Activated T-helper 9 cell treated with anti-CD3 and anti-CD28 coated beads, Interleukin-2, amount 50 U/mL, for 16 hours (primary cell): ENCODE results near the gene CCDC177.

Experiments
- DNase-seq: peaks from one replicate; pipeline ENCODE4 v3.0.0-alpha.2; 2020; ENCODE audit warnings: low read depth

Gene CCDC177

GRCh38 chr14:69574263-69574953, at the start of gene CCDC177:
Gene CCDC177 (minus strand): TSS chr14:69574871. CDS start chr14:69573622, 1,249 bp downstream.
- DNase-seq = peak; percentile 65

DNA sequence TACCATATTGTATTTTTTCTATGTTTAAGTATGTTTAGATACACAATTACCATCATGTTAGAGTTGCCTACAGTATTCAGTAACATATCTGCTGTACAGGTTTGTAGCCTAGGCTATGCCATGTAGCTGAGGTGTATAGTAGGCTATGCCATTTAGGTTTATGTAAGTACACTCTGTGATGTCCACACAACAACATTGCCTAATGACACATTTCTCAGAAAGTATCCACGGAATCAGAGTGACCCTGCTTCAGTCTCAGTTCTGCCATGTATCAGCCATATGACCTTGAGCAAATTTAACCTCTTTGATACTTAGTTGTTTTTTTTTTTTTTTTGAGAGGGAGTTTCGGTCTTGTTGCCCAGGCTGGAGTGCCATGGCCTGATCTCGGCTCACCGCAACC, 49.5 kb upstream of the CCDC177 start:
- no peak for DNase-seq

GRCh38 chr14:69620981-69621380, 46.3 kb upstream of the CCDC177 start:
- no peak for DNase-seq

- DNase-seq = no peak
These were observed 45.5 kb upstream of the CCDC177 start for GRCh38 chr14:69620211-69620611.

- no peak for DNase-seq
These were observed 44.3 kb upstream of the CCDC177 start for GRCh38 chr14:69619012-69619411.

DNA sequence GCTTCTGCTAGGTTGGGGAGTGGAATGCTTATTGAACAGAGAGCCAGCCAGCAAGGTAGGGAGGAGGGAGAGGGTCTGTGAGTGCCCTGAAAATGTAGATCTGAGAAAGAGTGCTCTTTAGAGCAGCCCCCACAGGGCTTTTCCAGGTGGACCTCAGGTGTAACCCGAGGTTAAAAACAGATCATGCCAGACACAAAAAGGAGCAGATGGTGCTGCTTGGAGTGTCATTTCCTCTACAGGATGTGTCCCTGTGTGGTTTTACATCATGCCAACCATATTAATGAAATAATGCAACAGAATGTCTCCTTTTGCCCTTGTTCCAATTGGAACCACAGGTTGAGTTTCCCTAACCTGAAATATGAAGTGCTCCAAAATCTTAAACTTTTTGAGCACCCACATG, 43.1 kb upstream of the CCDC177 start:
- no peak for DNase-seq

DNA sequence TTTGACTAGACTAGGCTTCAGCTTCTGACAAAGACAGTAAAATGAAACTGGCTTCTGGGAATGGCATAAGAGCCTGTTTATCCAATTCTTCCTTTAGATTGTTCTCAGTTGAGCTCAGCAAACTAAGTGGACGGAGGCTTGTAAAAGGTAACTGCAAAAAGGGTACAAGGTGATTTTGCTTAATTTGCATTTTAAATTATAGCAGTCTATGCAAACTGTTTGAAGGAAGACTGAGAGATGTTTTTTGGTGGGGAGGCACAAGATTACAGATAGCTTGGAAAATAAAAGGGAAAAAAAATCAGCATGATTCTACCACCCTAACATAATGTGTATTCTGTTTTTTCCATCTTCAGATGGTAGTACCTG, 41.7 kb upstream of the CCDC177 start:
- DNase-seq = no peak

DNA sequence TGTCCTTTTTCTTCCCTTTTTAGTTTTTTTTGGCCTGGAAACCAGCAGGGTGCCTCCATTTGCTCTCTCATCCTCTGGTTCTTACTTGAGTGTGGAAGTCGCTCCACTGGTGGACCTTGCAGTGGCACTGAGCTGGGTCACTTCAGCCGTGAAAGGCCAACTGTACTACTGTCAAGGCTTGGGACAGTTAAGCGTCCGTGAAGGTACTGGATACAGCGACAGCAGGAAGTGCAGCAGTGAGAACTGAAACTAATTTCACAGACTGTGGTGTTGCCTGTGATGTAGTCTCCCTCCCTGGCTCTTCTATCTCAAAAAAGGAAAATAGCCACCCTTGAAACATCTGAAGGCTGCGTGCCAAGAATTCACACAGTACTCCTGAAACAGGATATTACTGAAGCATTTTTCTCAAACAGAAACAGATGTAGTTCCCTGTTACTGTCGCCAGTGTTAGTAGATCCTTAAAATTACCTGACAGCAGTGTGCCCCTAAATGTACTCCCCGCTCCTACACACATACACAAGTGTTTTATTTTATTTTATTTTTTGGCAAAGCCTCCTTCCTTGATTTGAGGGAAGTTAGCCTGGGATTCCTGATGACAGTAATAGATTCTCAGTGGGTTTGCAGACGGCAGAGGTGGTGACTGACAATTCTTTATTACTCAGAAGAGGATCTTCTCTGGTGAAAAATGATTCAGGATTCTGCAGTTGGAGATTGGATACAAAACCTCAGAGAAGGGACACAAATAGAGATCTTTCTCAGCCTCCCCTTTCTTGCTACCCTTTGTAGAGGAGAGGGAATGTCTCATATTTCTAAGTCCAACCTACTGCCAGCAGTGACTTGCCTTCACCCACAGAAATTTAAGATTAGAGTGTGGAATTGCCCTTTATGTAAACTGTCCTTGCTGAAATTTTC, 41.1 kb upstream of the CCDC177 start:
- DNase-seq = no peak

DNA sequence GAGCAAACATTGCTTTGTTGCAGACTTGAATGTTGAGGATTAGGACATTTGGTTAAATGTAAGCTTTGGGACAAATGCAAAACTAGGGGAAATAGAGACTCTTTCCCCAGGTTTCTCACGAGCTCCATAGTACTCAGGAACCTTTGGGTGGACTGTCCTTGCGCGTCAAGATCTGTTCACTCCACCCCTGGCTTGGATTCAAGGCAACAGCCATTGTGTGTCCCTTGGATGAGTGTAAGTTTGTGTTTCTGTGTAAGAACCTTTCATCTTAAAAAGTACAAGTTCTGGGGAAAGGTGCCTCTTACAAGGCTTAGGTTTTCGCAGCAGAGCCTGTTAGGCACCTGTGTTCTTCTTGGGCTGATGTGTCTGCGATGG, 40.4 kb upstream of the CCDC177 start:
- DNase-seq = no peak

DNA sequence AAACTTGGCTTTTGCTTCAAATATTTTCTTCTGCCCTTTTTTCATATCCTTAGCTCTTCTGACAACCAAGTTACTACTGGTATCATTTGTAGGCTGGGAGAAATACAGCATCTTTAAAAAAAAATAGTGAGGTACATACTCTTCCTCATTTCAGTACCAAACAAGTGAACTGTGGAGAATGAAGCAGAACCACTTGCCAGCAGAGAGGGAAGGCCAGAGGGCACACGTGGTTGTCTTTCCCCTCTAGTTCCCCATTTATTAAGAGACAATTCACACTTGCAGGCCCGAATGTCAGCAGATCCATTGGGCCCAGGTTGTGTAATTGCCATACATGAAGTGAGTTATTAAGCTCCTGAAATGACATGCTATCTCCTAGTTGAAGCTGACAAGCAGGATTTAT, 39.9 kb upstream of the CCDC177 start:
- DNase-seq = no peak

DNA sequence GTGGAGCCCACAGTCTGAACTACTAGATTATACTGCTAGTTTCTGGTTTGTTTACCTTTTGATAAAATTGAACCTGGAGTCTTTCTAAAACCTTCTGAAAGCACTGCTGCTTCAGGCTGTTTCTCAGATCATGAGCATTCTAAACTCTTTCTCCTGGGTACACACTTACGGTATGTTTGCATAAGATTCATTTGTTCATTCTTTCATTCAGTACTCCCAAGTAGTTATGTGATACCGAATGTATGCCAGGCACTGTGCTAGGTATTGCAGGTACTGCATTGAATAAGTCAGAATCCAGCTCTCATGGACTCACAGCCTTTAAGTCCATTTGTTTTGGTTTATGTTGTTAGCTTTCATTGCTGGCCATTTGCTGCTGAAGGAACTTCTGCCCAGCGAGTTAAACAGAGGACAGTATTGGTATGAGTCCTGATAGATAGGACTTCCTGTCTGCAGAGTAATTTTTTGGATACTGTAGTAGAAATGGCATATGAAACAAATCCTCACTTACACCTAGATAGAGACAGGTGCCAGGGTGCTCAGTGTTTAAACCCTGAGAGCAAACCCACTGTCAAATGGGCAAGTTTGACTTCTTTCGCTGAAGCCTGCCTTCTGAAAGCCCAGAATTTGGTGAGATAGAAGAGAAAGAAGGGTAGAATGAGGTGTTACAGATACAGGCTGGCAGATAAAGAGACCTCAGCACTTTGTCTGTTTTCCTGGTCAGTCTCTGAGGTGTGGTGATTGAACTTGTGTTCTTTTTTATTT, 38.8 kb upstream of the CCDC177 start:
- DNase-seq = no peak

GRCh38 chr14:69612783-69613130, 38.1 kb upstream of the CCDC177 start:
- no peak for DNase-seq

GRCh38 chr14:69612014-69612782, 37.5 kb upstream of the CCDC177 start:
- DNase-seq = no peak

GRCh38 chr14:69611172-69612013, 36.7 kb upstream of the CCDC177 start, which contains the start of gene SUSD6:
Gene SUSD6 (plus strand): TSS chr14:69611596. CDS start chr14:69658593, 46,997 bp downstream.
- peak; percentile 86 for DNase-seq

DNA sequence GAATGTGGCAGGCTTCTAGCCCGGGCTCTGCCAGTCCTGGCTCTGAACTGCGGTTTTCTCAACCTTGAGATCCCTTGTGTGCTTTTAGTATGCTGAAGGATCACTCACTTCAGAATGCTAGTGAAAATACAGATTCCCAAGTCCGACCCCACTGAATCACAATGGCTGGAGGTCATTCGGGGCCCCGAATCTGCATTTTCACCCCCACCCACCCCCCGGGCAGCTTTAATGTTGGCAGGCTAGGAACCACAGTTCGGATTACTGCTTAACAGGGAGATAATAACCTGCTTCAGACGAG, 36.2 kb upstream of the CCDC177 start:
- DNase-seq = no peak

GRCh38 chr14:69610020-69610873, 35.6 kb upstream of the CCDC177 start:
- no peak for DNase-seq

DNA sequence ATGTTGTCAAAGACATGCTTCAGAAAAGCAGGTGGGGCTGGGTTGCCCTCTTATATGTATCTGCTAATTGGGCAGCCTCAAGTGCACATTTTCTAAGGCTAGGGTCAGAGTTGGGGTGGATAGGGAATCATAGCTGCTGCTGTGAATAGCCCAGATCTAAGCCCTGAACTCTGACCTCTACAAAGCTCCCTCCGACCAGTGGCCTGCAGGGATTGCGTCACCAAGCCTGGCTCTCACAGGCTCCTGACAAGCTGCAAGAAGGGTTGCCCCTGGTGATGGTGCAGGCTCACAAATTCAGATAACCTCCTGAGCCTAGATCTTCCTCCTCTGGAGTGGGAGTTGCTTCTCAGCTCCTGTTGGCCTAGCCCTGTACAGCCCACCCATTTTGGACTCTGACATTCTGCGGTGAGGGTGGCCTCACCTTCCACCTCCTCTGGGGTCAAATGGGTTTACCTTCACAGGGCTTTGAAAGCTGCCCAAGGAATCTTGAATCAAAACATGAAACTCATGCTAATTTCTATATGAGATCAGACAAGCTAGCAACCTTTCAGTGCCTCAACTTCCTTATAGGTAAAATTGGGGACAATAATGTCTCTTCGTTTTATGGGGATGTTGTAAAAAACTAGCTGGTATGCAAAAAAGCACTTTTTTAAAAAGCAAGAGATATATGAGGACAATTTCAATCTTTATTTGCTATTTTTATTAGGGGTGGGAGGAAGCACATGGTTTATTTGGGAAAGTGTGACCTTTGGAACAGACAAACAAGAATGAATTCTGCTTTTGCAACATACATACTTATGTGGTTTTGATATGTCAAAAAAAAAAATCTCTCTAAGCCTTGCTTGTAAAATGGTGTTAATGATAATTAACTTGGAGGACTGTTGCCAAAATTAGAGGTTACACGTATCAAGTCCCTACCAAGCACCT, 31.9 kb upstream of the CCDC177 start:
- no peak for DNase-seq

DNA sequence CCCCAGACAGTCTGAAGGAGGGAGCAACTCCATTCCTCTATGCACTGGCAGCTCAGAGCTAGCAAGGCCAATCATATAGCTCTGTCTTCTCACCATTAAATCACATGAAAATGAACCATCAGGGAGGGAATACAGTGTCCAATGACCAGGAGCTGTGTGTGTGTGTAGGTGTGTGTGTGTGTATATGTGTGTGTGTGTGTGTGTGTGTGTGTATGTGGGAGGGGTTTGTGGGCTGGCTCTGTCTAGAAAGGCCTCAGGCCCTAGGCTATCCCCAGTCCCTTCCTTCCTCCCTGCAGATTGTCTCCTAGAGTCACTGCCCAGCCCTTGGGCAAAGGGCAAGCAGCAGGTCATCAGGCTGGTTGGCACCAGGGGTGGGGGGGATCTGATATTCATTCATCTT, 31.1 kb upstream of the CCDC177 start:
- DNase-seq = no peak

DNA sequence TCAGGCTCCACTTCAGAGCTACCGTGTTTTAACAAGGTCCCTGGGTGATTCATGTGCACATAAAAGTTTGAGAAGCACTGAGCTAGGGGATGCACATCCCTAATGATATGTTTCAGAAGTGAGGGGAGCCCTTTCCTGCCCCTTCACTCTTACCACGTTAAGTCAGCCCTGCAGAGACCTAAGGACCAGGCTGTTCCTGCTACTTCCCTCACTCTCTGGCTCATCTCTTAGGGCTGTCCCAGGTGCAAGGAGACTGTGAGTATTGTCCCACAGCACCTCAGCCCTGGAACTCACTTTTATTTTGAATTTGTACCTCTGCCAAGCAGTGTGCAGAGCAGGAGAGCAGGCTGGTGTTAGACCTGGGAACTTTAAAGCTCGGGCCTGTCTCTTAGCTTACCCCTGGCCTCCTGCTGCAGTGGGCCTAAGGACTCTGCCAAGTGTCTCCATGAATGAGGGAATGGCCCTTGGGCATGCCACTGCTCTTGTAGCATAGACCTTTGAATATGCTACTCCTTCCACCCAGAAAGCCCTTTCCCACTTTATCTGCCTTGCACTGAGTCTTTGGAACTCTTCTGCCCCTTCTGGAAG, 25.7 kb upstream of the CCDC177 start:
- no peak for DNase-seq
